Suppressor macrophage treated with lipopolysaccharide for 1 hour (primary cell): Measurements from ENCODE around the gene DTHD1.

Experiments
- DNase-seq, 3 donors: peaks; one replicate each; pipeline ENCODE4 v3.0.0-alpha.2; 2020 to 2022

DTHD1 gene

GRCh38 chr4:36349938-36350549, 68.6 kb downstream of the DTHD1 start:
- DNase-seq = peak in 1 of 3 donors; percentile 35

GRCh38 chr4:36351082-36351666, 69.8 kb downstream of the DTHD1 start:
- peak; percentile 85 to 87 (median 86) for DNase-seq

DNA sequence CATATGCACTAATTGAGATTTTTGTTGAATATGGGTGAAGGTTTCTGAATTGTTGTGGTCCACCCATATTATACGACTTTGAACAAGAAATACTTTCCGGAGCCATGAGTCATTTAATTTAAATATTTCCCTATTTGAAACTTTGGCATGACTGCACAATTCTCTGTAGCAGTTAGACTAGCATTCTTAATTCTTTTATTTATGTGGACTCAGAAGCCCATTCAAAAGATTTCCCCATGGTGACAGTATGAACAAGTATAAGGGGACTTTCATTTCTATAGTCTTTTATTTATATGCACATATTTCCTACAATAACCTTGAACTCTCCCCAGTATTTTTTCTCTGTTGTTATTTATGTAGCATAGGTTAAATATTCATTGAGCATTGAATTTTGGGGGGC, 72.6 kb downstream of the DTHD1 start:
- peak in 1 of 3 donors; percentile 21 for DNase-seq

- DNase-seq = no peak
Measured at GRCh38 chr4:36358173-36358572, 76.8 kb downstream of the DTHD1 start.

GRCh38 chr4:36360755-36361154, 79.3 kb downstream of the DTHD1 start:
- peak in 1 of 3 donors; percentile 8 for DNase-seq

DNA sequence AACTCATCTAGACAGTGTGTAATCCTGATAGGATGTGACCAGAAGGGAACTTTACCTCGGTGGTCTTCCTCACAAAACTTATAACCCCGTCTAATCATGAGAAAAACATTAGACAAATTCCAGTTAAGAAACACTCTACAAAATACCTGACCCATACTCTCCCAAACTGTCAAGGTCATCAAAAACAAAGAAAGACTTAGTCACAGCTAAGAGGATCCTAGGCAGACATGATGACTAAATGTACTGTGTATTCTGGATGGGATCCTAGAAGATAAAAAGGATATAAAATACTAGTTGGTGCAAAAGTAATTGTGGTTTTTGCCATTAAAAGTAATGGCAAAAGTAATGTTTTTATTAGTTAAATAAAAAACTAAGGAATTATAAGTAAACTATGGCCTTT, 81.6 kb downstream of the DTHD1 start:
- DNase-seq = peak in 1 of 3 donors; percentile 15

DNA sequence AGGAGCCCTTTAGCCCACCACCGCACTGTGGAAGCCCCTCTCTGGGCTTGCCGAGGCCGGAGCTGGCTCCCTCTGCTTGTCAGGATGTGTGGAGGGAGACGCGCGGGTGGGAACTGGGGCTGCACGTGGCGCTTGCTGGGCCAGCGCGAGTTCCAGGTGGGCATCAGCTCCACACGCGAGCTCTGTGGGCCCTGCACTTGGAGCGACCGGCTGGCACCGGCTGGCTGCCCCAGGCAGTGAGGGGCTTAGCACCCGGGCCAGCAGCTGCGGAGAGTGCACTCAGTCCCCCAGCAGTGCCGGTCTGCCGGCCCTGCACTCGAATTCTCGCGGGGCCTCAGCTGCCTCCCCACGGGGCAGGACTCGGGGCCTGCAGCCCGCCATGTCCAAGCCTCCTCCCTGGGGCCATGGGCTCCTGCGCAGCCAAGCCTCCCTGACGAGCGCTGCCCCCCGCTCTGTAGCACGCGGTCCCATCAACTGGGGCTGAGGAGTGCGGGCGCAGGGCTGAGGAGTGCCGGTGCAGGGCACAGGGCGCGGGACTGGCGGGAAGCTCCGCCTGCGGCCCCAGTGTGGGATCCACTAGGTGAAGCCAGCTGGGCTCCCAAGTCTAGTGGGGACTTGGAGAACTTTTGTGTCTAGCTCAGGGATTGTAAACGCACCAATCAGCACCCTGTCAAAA, 93.6 kb downstream of the DTHD1 start:
- no peak for DNase-seq

DNA sequence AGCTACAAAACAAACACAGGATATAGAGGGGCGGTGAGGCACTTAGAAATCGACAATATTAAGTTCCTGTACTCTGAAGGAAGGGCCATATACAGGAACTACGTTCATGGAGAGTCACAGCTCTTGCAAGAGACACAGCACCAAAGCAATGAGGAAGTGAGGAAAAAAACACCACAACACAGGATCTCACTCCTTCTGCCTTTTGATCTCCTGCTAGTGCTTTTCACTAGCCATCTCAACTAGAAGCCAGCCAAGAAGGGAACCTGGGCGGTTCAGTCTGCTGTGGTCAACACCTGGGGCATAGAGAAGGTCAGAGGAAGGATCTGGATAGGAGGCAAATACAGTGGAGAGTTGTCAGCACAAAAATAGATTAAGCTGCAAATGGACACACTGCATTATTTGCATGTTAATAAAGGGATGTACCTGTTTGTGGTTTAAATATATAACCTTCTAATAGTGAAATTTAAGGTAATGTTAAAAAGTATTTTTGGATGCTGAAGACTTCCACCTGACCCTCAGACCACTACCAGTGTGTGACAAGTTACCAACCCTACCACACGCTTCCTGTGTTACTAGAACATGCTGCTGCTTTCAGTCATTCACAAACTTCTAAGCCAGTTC, 104.6 kb downstream of the DTHD1 start:
- peak; percentile 67 to 85 (median 82) for DNase-seq

GRCh38 chr4:36386691-36387090, 105.3 kb downstream of the DTHD1 start:
- peak in 1 of 3 donors; percentile 20 for DNase-seq

- DNase-seq = no peak
Measured at GRCh38 chr4:36388710-36389109, 107.3 kb downstream of the DTHD1 start.

DNA sequence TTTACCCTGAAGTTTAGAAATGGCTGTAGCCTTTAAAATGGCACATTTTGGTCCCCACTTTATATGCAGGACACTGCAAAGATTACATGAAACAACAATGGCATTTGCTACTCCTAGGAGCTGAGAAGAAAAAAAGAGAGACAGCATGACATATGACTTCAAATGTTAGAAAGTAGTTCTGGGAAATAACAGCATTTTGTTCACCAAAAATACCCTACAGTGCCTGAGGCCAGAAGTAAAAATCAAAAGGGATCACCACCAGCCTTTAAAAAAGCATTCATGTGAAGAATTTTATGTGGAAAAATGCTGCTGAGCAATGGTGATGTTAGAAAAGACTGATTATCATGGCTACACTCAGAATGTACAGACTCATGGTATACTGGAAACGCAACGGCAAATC, 110.0 kb downstream of the DTHD1 start:
- no peak for DNase-seq

DNA sequence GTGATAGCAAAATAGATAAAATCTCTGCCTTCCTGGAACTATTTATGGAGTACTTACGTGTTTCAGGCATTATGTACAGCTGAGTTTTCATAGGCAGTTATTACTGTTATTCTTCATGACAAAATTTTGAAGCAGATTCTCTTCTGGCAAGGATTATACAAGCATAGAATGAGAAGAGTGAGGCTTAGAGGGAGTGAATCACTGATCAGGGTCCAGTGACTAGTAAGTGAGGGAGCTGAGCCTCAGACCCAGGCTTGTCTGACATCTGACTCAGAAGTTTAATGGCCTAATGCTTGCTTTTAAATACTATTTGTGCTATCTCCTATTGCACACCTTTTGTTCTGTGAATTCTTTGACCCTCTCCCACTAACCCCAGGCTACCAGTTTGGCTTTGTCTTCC, 110.6 kb downstream of the DTHD1 start:
- peak in 1 of 3 donors; percentile 17 for DNase-seq

- DNase-seq = peak in 1 of 3 donors; percentile 23
Measured at GRCh38 chr4:36392916-36393315, 111.5 kb downstream of the DTHD1 start.
